K562 (cell line): Measurements from ENCODE around the gene NEURL1. TPM values are rescaled to one million over a fixed set of nuclear protein-coding genes. Genes with fewer than 3 reads are reported as not detected.
A peak's percentile ranks its signal among the peaks of the same experiment; 100 is the strongest.

Experiments
- ATAC-seq: fragments of 200-7000 bp; cut with Tn5 transposase; 3 replicates; pipeline ENCODE4 v1.9.1; 2020; ENCODE audit warnings: moderate library complexity
- BruUV-seq: library from RNA; stranded (reverse); fragments of 400-500 nt; replicated peaks from 2 replicates; lab custom pipeline; 2021; lab: Mats Ljungman, UMichigan
- CTCF ChIA-PET: fragments of 300-600 bp; formaldehyde crosslinking; extraction: SDS; loops from one replicate; lab custom pipeline; 2021; ENCODE audit warnings: low intra/inter-chr PET ratio; lab: Yijun Ruan, JAX
- POLR2A ChIA-PET: fragments of 300-600, 350-650 bp; sonication (Branson Sonifier 250); formaldehyde crosslinking; extraction: SDS; loops from one replicate; lab custom pipeline; 2021; ENCODE audit warnings: antibody characterized with exemption, inconsistent platforms; lab: Yijun Ruan, JAX
- DNase-seq, 4 experiments: peaks; one replicate each; pipeline versions ENCODE4 v3.0.0 to v3.0.0-alpha.2; 2011 to 2018; ENCODE audit warnings: low spot score in 3 of 4, mixed read lengths in 3 of 4; ENCODE audit errors: extremely low read depth in 1 of 4
- FAIRE-seq: peaks from 2 replicates; lab custom pipeline; 2011; peaks lifted over from hg19 to GRCh38; lab: Jason Lieb, UNC
- H2AFZ ChIP-seq: 2 replicates; pipeline ENCODE4 v1.6.0; 2011; ENCODE audit warnings: low read depth, low read length, control low read depth, inconsistent platforms
- H3K27ac ChIP-seq: fragments of 200-600 bp; 3 replicates; pipeline ENCODE4 v1.8.0; 2011; ENCODE audit warnings: low read depth, mild to moderate bottlenecking, control low read depth, inconsistent platforms, low read length, moderate library complexity, mixed read lengths; ENCODE audit errors: extremely low read depth
- H3K27me3 ChIP-seq, 2 experiments: fragments of 300-600 bp in 1 of 2; 2 replicates in 1 of 2; 3 replicates in 1 of 2; pipeline versions ENCODE4 v1.6.0 to v1.8.0; 2011; ENCODE audit warnings: inconsistent platforms in 2 of 2, low read length in 2 of 2, mild to moderate bottlenecking in 1 of 2, mixed read lengths in 1 of 2, moderate library complexity in 1 of 2; ENCODE audit not compliant: control insufficient read depth in 2 of 2, insufficient read depth in 2 of 2
- H3K36me3 ChIP-seq: fragments of 300-600 bp; 3 replicates; pipeline ENCODE4 v1.8.0; 2011; ENCODE audit warnings: mild to moderate bottlenecking, low read length, inconsistent platforms; ENCODE audit not compliant: control insufficient read depth, insufficient read depth
- H3K4me1 ChIP-seq, 2 experiments: fragments of 200-600 bp in 1 of 2; replicated peaks in 1 of 2; 2 replicates in 1 of 2; 3 replicates in 1 of 2; pipeline versions ENCODE4 v1.5.1 to v1.8.0; 2011; ENCODE audit warnings: inconsistent platforms in 2 of 2, low read length in 2 of 2, mild to moderate bottlenecking in 1 of 2, mixed read lengths in 1 of 2, moderate library complexity in 1 of 2; ENCODE audit not compliant: control insufficient read depth in 2 of 2, insufficient read depth in 2 of 2
- H3K4me2 ChIP-seq: 2 replicates; pipeline ENCODE4 v1.6.1; 2011; ENCODE audit warnings: low read length, control low read depth, inconsistent platforms, mixed read lengths; ENCODE audit not compliant: insufficient read depth
- H3K4me3 ChIP-seq: fragments of 200-600 bp; sonication (generic), shearing (Covaris generic); 2 replicates; pipeline ENCODE4 v1.5.1; 2016; ENCODE audit warnings: control low read depth, inconsistent platforms
- H3K79me2 ChIP-seq: fragments of 200-600 bp; 3 replicates; pipeline ENCODE4 v1.8.0; 2011; ENCODE audit warnings: low read length, inconsistent platforms; ENCODE audit not compliant: control insufficient read depth, insufficient read depth
- H3K9ac ChIP-seq, 2 experiments: 2 replicates each; pipeline versions ENCODE4 v1.6.0 to v1.6.1; 2011; ENCODE audit warnings: low read depth in 2 of 2, low read length in 2 of 2, control low read depth in 1 of 2, inconsistent platforms in 1 of 2, mild to moderate bottlenecking in 1 of 2, mixed read lengths in 1 of 2; ENCODE audit not compliant: insufficient read depth in 1 of 2
- H3K9me1 ChIP-seq: one replicate; pipeline ENCODE4 v1.6.0; 2011; ENCODE audit warnings: inconsistent platforms, mild to moderate bottlenecking, low read length, moderate library complexity; ENCODE audit not compliant: control insufficient read depth, insufficient read depth
- H3K9me3 ChIP-seq: replicated peaks from 2 replicates; pipeline ENCODE4 v1.5.1; 2011; ENCODE audit warnings: low read depth, low read length, inconsistent platforms; ENCODE audit not compliant: control insufficient read depth, insufficient read depth
- H4K20me1 ChIP-seq: replicated peaks from 2 replicates; pipeline ENCODE4 v1.6.1; 2011; ENCODE audit warnings: low read length, inconsistent platforms, mixed read lengths; ENCODE audit not compliant: control insufficient read depth, insufficient read depth
- CBFA2T2 ChIP-seq: fragments of 450-650 bp; conservative IDR thresholded peaks from 2 replicates; pipeline ENCODE4 v1.6.1; 2017; ENCODE audit warnings: mild to moderate bottlenecking
- ETV1 ChIP-seq: fragments of 450-650 bp; conservative IDR thresholded peaks from 2 replicates; pipeline ENCODE4 v1.6.1; 2016; ENCODE audit warnings: missing genetic modification characterization, control low read depth, low read depth, missing compliant biosample characterization
- HNRNPH1 ChIP-seq: fragments of 200-400 bp; formaldehyde crosslinking; optimal IDR thresholded peaks from 2 replicates; pipeline ENCODE3; 2017; ENCODE audit warnings: low read depth, mild to moderate bottlenecking, low read length, moderate library complexity
- IRF9 ChIP-seq: fragments of 450-650 bp; IDR thresholded peaks from 2 replicates; pipeline ENCODE4 v1.6.1; 2016; ENCODE audit warnings: missing biosample characterization, missing genetic modification characterization
- JUN ChIP-seq, 2 experiments: sonication (generic) in 1 of 2; formaldehyde crosslinking in 1 of 2; IDR thresholded peaks; 2 replicates each; pipeline versions ENCODE4 v1.6.1 to v1.8.0; 2012 to 2022; ENCODE audit warnings: borderline replicate concordance in 2 of 2, mild to moderate bottlenecking in 2 of 2, improper control_type of control experiment in 1 of 2, low read depth in 1 of 2, low read length in 1 of 2, missing genetic modification reagents in 1 of 2
- MEIS2 ChIP-seq: fragments of 450-650 bp; IDR thresholded peaks from 2 replicates; pipeline ENCODE4 v1.6.1; 2014; ENCODE audit warnings: mild to moderate bottlenecking; ENCODE audit not compliant: partially characterized antibody
- MYNN ChIP-seq, 2 experiments: sonication (generic); formaldehyde crosslinking in 1 of 2; IDR thresholded peaks; 2 replicates each; pipeline versions ENCODE4 v1.5.0 to v1.6.1; 2016 to 2020; ENCODE audit warnings: antibody characterized with exemption in 1 of 2, missing genetic modification reagents in 1 of 2
- SIX5 ChIP-seq, 2 experiments: IDR thresholded peaks; 2 replicates each; pipeline ENCODE4 v1.6.1; 2011; ENCODE audit warnings: low read length in 2 of 2, borderline replicate concordance in 1 of 2, low read depth in 1 of 2, mild to moderate bottlenecking in 1 of 2, moderate library complexity in 1 of 2; ENCODE audit not compliant: insufficient read depth in 1 of 2
- VEZF1 ChIP-seq: fragments of 200-800 bp; sonication (Bioruptor generic); IDR thresholded peaks from 2 replicates; pipeline ENCODE4 v1.6.1; 2017; ENCODE audit warnings: missing genetic modification characterization, missing compliant biosample characterization
- ZNF436 ChIP-seq: fragments of 250-450, 450-650 bp; sonication (Bioruptor Pico); formaldehyde crosslinking; IDR thresholded peaks from 2 replicates; pipeline ENCODE4 v1.7.0; 2020; ENCODE audit warnings: mild to moderate bottlenecking
- ZNF699 ChIP-seq: fragments of 250-450 bp; sonication (Bioruptor Pico); IDR thresholded peaks from 2 replicates; pipeline ENCODE4 v1.8.0; 2021; ENCODE audit warnings: mild to moderate bottlenecking, moderate library complexity; ENCODE audit not compliant: insufficient replicate concordance
- WGBS: fragments of 100-300 bp; shearing (Covaris generic); methylation state at CpG from one replicate; pipeline ENCODE4 v1.1.6; 2016; ENCODE audit warnings: low coverage, mixed read lengths; ENCODE audit not compliant: insufficient coverage; ENCODE audit errors: missing lambda C conversion rate; 5-methylcytosine and 5-hydroxymethylcytosine counted together
- in situ Hi-C: fragments of 300-500 bp; cut with MboI; formaldehyde crosslinking; loops from 4 replicates; pipeline ENCODE4 v1.15.0; 2018; ENCODE audit warnings: inconsistent platforms, mixed read lengths
- intact Hi-C: fragments of 100-400 bp; cut with micrococcal nuclease; formaldehyde crosslinking; loops from 2 replicates; pipeline ENCODE4 v1.14.2; 2022
- polyA plus RNA-seq, 8 experiments: library from polyadenylated mRNA; depleted of rRNA in 4 of 8; stranded (reverse) in 5 of 8; unstranded in 3 of 8; fragments of >200 nt; fragmentation: Nextera tagmentation in 2 of 8; fragmentation: Illumina TruSeq in 1 of 8; extraction: Ambion mirVana in 2 of 8; extraction: Trizol in 1 of 8; gene quantifications; 2 replicates each; pipeline versions ENCODE4 v1.2.1 to v1.2.3, GENCODE V29; 2011 to 2014; ENCODE audit warnings: inconsistent platforms in 1 of 8, missing spikeins in 1 of 8
- total RNA-seq, 7 experiments: library from RNA; depleted of rRNA in 6 of 7; stranded (reverse); fragments of >200 nt in 6 of 7; fragmentation: Illumina TruSeq in 2 of 7; extraction: Trizol in 2 of 7; gene quantifications; 2 replicates each; pipeline versions ENCODE4 v1.2.1 to v1.2.3, GENCODE V29; 2011 to 2021; ENCODE audit warnings: low replicate concordance in 1 of 7
- TF ChIP-seq, protein P1 (sequence below): fragments of 450-650 bp; IDR thresholded peaks from 2 replicates; pipeline ENCODE4 v1.6.1; 2016

NEURL1 gene
- total and polyA plus RNA-seq, 9 of the 15 experiments (the other 6 are each of a cell fraction or from before 2014, with no cell fraction given) = 0.01 to 0.45 (median 0.16) TPM; not detected in 5

DNA sequence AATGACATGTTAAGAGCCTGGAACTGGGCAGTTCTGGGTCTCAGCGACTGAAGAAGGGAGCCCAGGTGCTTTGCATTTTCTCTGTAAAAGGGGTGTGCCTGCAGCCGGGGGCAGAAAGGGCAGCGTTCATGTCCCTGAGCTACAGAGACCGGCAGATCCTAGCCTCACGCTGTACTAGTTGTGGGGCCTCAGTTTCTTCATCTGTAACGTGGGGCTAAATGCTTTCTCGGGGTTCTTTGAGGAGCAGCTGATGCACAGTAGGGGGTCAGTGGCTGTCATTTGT is 79.6 kb downstream of the NEURL1 start (continued):
- TF ChIP-seq HNRNPH1 = no peak
- no peak for TF ChIP-seq ZNF699 (CRISPR knock-in tag)
- TF ChIP-seq ETV1 (tag) = no peak
- no peak for TF ChIP-seq MYNN (IDR thresholded peaks at IDR 0.05)
- no peak for TF ChIP-seq MYNN (CRISPR knock-in tag; IDR thresholded peaks at IDR 0.05)
- no peak for TF ChIP-seq SIX5 (IDR thresholded peaks at IDR 0.05; ENCODE audit: borderline replicate concordance in 1 of 2, insufficient read depth in 1 of 2, low read depth in 1 of 2, low read length in 2 of 2)

DNA sequence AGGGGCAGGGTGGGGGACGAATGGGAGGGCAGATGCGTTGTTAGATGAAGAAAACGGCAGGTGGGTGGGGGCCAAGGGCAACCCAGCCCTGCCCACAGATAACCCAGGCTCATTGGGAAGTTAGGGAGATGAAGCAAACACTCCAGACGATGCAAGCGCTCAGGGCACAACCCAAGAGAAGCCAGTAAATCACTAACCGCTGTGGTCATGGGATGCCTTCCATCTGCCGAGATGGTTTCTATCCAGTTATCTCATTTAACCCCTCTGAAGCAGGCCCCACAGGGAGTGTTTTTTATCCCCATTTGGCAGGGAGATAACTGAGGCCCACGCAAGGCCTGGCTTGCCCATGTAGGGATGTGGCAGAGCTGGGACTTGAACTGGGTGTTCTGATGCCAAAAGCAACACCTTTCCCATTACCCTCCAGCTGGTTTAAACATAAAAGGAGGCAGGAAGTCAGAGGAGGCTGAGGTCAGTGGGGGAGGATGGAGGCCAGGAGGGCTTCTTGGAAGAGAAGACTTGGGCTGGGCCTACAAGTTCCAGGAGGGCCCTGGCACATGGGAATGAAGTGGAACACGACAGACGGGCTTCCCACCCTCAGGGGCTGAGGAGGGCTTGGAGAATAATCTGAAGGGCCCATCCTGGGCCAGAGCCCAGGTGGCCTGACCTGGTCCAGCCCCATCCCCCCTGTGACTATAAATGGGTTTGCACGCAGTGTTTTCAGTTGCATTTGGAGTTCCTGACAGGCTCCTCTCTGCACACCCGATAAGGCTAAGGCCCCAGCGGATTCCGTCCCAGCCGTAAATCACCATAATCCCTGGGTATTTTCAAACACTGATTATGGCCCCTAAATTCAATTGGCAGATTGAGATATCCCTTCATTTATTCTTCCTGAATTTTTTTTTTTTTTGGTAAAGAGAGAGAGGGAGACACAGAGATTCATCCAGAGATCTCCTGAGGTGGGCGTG is 80.9 kb downstream of the NEURL1 start:
- peaks cover 2% of the 10 kb centered on the region for H3K9me1 ChIP-seq
- DNase-seq (peak; percentile 25 to 53 (median 36)), FAIRE-seq (no peak), ATAC-seq (peak; percentile 44)
- ChIA-PET CTCF (no interaction called here), POLR2A (no interaction called here)
- H2AFZ ChIP-seq = no peak overlapping the region
- no peaks in the 10 kb centered on the region; the same call in 1 of the 2 replicates for H4K20me1 ChIP-seq
- H3K9me3 ChIP-seq = no peaks in the 10 kb centered on the region
- H3K4me2 ChIP-seq = no peak overlapping the region
- H3K79me2 ChIP-seq = no peaks in the 10 kb centered on the region
- no TSS peak for BruUV-seq
- WGBS = 7% methylated on average over 10 of the region's 16 CpGs
- H3K4me1 ChIP-seq = peaks cover 17 to 25% of the 10 kb centered on the region in 2 experiments
- intact Hi-C loops = no loop called here
- H3K36me3 ChIP-seq = no peaks in the 10 kb centered on the region
- no peak overlapping the region for H3K4me3 ChIP-seq
- no peak overlapping the region; a peak in 1 of 4 replicates for H3K9ac ChIP-seq
- no peak overlapping the region for H3K27ac ChIP-seq
- in situ Hi-C loops = loop anchor here (25.0 kb wide), 1 partner anchor 288 kb away; the partner anchor contains the start of gene SH3PXD2A
- peaks cover 0 to 16% of the 10 kb centered on the region in 2 experiments; a peak in 2 of 5 replicates for H3K27me3 ChIP-seq
- TF ChIP-seq IRF9 (tag) = no peak
- peak; percentile 51; the same call in 1 of the 2 replicates for TF ChIP-seq CBFA2T2
- peak; percentile 60; the same call in 1 of the 2 replicates for TF ChIP-seq ZNF436 (CRISPR knock-in tag)
- peak; percentile 68 for TF ChIP-seq MEIS2
- no peak for TF ChIP-seq JUN (IDR thresholded peaks at IDR 0.05; ENCODE audit: borderline replicate concordance, low read depth, low read length)
- no peak for TF ChIP-seq JUN (CRISPR knock-in tag; IDR thresholded peaks at IDR 0.05; ENCODE audit: borderline replicate concordance)
- TF ChIP-seq, protein P1, sequence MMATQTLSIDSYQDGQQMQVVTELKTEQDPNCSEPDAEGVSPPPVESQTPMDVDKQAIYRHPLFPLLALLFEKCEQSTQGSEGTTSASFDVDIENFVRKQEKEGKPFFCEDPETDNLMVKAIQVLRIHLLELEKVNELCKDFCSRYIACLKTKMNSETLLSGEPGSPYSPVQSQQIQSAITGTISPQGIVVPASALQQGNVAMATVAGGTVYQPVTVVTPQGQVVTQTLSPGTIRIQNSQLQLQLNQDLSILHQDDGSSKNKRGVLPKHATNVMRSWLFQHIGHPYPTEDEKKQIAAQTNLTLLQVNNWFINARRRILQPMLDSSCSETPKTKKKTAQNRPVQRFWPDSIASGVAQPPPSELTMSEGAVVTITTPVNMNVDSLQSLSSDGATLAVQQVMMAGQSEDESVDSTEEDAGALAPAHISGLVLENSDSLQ = 0 out of 2 replicates have a peak, but pooled peaks have one; percentile 24
- TF ChIP-seq VEZF1 = no peak
